Aortic smooth muscle cell (primary cell): ENCODE data around the gene SMPX. TPM values are rescaled to one million over a fixed set of nuclear protein-coding genes. Genes with fewer than 3 reads are reported as not detected.

Source experiments
- total RNA-seq: library from RNA; depleted of rRNA; stranded (reverse); fragments of >200 nt; gene quantifications from 2 replicates; pipeline ENCODE4 v1.2.3, GENCODE V29; 2014

Gene SMPX
- total RNA-seq, result 0.12 TPM in 1 of 2 replicates, not detected in the other

DNA sequence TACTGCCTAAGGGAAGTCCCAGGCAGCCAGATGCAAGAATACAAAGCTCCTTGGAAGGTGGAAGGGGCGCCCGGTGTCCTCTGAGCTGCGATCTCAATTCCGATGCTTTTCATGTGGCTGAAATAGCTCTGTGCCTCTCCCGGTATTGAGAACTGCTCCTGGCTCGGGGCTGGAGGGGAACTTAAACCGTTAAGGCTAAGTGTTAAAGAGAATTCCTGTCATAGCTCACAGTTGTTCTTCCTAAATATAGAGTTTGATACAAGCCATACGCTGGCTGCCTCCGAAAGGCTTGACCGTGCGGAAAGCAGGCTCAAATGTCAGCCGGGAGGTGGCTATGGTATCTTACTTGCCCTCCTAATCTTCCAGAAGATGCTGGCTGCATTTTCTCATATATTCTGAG lies at the start of gene SMPX:
TSS of gene SMPX (minus strand) at position 157 of the 400 bp plus-strand sequence. CDS start 3,826 bp downstream, outside the sequence.

DNA sequence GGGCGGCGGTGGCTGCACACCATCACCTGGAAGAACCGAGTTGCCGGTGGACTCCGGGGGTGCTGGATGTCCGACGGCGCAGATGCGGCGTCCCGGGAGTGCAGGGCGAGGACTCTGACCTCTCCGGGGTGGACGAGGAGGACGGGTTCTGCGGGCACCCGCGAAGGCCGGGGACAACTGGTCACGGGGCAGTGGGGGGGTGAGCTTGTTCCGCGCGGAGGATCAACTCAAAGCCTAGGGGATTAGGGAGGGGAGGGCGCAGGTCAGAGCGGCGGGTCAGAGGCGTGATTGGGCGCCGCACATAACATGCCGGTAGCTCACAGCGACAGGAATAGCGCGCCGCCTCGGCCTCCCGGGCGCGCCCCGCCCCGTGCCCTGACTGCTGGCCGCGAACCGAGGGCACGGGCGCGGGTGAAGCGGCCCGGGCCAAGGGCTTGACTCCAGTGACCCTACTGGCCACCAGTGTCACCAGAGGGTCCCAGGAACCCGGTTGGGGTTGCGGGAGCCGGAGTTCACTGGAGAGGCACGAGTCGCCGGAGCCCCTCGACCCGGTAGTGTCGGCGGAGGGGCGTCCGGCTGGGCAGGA lies 99.7 kb downstream of the SMPX start, which contains the start of gene KLHL34:
TSS of gene KLHL34 (minus strand) at position 179 of the 586 bp plus-strand sequence. CDS start 542 bp downstream, outside the sequence.

Other genes starting within 250 kb of the SMPX start
- gene KLHL34, start 99.8 kb downstream of the SMPX start, total RNA-seq, result not detected in 2 replicates
- 8.3 and 12.1 TPM in 2 replicates for gene MBTPS2, start 81.5 kb upstream of the SMPX start, total RNA-seq
- gene YY2, start 97.9 kb upstream of the SMPX start, total RNA-seq, result 1.6 and 2.7 TPM in 2 replicates
- 190 and 221 TPM in 2 replicates for gene SMS, start 182.6 kb upstream of the SMPX start, total RNA-seq